Peyer's patch (tissue), 4 donors: ENCODE measurements around the gene KIRREL3.

Experiments
- POLR2A ChIP-seq, 2 donors: fragments of 450-650 bp; IDR thresholded peaks; one replicate each; pipeline ENCODE4 v1.5.1; 2017; ENCODE audit warnings: antibody characterized with exemption in 2 of 2, mild to moderate bottlenecking in 2 of 2, moderate library complexity in 2 of 2
- TF ChIP-seq, protein P1 (sequence below), 6 experiments: fragments of 450-650 bp in 4 of 6; fragments of 200-600 bp in 2 of 6; sonication (generic) in 1 of 6; IDR thresholded peaks; one replicate each; pipeline ENCODE4 v1.5.1; 2017 to 2019; ENCODE audit warnings: antibody characterized with exemption in 6 of 6, mild to moderate bottlenecking in 3 of 6, moderate library complexity in 1 of 6

DNA sequence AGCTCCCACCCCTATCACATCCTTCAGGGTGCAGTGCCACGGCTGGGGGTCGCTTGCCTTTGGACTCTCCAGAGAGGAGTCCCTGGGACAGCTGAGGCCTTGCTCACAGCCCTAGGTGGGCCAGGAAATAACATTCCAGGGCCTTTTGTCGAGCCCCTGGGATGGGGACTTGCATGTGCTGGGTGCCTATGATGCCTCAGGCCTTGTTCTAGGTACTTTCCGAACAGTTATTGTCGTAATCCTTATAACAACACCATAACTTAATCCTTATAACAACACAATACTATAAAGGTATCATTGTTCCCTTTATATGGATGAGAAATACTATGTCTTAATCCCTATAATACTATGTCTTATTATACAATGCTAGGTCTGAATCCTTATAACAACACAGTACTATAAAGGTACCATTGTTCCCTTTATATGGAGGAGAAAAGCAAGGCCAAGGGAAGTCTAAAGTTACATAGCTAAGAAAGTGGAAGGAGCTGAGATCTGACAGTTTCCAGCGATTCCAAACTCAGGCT is 408.5 kb downstream of the KIRREL3 start:
- TF ChIP-seq, protein P1, sequence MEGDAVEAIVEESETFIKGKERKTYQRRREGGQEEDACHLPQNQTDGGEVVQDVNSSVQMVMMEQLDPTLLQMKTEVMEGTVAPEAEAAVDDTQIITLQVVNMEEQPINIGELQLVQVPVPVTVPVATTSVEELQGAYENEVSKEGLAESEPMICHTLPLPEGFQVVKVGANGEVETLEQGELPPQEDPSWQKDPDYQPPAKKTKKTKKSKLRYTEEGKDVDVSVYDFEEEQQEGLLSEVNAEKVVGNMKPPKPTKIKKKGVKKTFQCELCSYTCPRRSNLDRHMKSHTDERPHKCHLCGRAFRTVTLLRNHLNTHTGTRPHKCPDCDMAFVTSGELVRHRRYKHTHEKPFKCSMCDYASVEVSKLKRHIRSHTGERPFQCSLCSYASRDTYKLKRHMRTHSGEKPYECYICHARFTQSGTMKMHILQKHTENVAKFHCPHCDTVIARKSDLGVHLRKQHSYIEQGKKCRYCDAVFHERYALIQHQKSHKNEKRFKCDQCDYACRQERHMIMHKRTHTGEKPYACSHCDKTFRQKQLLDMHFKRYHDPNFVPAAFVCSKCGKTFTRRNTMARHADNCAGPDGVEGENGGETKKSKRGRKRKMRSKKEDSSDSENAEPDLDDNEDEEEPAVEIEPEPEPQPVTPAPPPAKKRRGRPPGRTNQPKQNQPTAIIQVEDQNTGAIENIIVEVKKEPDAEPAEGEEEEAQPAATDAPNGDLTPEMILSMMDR (IDR thresholded peaks at IDR 0.05), result no peak
- TF ChIP-seq POLR2A (IDR thresholded peaks at IDR 0.05), result no peak
